Measurements from ENCODE around the gene TANC1.

The TANC1 gene

DNA sequence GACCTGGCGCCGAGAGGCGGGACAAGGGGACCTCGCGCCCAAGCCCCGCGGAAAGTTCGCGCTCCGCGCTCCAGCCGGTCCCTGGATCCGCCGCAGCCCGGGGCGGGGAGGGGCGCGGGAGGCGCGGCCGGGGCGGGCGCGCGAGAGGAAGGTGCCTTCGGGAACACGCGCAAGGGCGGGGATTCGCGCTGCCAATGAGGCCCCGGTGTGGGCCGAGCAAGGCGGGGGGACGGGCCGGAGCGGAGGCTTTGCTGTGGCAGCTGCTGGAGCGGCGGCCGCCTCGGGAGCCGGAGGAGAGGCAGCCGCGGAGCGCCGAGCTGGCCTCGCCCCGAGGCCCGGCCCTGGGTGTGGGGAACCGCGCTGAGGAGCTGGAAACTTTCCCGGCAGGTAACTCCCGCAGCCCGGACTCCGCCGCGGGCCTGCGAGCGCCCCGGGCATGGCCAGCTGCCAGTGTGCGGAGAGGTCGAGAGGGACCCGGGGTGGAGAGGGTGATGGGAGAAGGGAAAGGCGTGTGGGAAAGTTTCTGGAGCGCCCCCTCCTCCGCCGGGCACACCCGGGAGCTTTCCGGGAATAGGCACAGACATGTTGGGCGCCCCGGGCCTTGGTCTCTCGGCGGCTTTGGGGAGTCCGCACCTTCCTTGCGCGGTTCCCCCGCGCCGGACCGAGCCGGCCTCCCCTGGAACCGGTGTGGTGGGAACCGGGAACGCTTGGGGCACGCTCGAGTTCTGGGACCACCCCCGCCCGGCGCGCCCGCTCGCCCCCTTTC lies at the start of gene TANC1:
TANC1 (plus strand) TSS at position 245 of the 766 bp plus-strand sequence. CDS start 97,271 bp downstream, outside the sequence.
- TF ChIP-seq, protein P1, sequence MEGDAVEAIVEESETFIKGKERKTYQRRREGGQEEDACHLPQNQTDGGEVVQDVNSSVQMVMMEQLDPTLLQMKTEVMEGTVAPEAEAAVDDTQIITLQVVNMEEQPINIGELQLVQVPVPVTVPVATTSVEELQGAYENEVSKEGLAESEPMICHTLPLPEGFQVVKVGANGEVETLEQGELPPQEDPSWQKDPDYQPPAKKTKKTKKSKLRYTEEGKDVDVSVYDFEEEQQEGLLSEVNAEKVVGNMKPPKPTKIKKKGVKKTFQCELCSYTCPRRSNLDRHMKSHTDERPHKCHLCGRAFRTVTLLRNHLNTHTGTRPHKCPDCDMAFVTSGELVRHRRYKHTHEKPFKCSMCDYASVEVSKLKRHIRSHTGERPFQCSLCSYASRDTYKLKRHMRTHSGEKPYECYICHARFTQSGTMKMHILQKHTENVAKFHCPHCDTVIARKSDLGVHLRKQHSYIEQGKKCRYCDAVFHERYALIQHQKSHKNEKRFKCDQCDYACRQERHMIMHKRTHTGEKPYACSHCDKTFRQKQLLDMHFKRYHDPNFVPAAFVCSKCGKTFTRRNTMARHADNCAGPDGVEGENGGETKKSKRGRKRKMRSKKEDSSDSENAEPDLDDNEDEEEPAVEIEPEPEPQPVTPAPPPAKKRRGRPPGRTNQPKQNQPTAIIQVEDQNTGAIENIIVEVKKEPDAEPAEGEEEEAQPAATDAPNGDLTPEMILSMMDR (conservative IDR thresholded peaks at IDR 0.05; ENCODE audit: low read depth, low read length), result no peak
- DNase-seq (ENCODE audit: low read depth), result no peak
- H3K4me3 ChIP-seq (ENCODE audit: low read length), result peak within 1 kb of the TSS; percentile 94

DNA sequence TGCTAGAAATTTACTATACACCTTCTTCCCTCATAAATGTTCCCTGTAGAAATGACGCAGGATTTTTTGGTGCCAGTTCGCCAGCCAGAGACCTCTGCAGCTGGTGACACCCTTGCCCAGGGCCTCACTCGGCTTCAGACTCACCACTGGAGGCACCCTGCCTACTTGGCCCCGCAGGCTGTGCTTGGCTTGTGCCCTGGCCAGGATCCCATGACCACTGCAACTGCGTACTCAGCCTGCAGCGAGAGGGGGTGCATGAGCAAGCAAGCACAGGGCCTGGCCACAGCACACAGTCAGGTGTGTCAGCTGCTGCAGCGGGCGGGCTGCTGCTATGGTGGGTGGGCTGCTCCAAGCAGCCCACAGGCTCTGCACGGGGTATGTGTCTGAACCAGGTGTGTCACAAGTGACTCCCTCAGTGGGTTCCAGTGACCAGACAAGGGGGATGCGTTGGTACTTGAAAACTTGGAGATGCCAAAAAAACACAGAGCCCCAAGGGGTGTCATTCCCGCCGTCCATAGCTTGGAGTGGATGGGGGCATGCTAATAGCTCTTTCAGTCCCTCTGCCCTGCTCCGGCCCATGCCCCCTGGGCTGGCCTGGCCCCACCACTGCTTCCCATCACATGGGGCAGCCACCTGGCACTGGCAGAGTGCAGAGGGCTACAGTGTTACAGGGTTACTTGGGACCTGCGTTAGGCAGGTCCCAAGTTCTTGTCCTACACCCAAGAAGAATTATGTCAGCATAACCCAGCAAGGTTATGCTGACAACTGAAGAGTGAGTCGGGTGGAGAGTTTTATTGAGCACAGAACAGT lies 46.6 kb upstream of the TANC1 start:
- DNase-seq (ENCODE audit: low read depth), result no peak
- no peak overlapping the region for H3K4me3 ChIP-seq (ENCODE audit: low read length)
- TF ChIP-seq, protein P1 (conservative IDR thresholded peaks at IDR 0.05; ENCODE audit: low read depth, low read length), result no peak

DNA sequence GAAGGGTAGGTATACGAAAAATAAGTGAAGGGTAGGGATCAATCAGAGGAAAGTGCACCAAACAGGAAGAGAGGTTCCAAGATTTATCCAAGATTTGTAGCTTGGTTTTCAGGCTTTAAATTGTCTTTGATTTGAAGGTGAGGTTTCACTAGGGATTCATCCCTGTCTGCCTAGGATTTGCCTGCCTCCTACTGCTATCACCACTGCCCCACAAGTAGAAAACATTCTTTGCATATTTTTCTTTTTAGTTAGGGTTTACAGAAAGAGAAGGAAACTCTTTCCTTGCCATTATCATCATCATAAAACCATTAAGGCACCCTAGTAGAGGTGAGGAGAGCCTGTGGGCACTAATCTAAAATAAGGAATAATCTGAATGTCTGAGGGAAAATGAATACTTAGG lies 45.8 kb upstream of the TANC1 start:
- H3K4me3 ChIP-seq (ENCODE audit: low read length), result no peak overlapping the region
- no peak for DNase-seq (ENCODE audit: low read depth)
- TF ChIP-seq, protein P1 (conservative IDR thresholded peaks at IDR 0.05; ENCODE audit: low read depth, low read length), result peak; percentile 1

DNA sequence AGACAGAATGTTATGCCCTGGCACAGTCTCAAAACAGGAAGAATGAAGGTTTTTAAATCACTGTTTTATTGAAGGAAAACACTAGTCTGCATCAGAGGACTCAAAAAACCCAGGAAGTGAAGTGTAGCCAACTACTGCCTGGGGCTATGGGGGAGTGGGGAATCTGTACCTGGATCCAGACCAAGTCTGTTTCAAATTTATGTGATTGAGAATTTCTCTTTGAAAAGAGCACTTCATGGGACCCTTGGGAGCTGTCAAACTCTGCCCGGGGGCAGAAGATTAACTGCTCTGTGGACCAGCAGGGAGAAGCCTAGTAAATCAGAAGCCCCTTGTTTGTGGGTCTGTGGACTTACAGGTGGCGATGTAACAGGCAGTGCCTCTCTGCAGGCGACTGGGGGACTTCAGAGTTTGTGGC lies 45.3 kb upstream of the TANC1 start:
- no peak overlapping the region for H3K4me3 ChIP-seq (ENCODE audit: low read length)
- TF ChIP-seq, protein P1 (conservative IDR thresholded peaks at IDR 0.05; ENCODE audit: low read depth, low read length), result no peak
- no peak for DNase-seq (ENCODE audit: low read depth)

DNA sequence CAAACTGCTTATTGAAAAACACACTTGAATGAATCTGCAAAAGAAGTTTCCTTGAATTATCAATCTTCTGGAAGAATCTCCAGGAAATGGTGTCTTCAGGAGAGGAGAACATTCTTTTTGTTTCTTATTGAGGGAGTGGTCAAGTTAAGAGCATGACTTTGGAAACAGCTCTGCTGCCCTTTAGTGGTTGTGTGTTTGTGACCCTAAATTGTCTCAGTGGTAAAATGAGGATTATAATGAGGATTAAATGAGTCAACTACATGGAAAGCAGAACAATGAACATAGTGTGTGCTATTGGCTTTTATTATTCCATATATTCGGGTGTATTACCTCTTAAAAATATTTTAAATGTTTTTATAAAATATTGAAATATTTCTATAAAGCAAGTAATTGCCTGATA lies 44.8 kb upstream of the TANC1 start:
- no peak overlapping the region for H3K4me3 ChIP-seq (ENCODE audit: low read length)
- DNase-seq (ENCODE audit: low read depth), result peak; percentile 51
- TF ChIP-seq, protein P1 (conservative IDR thresholded peaks at IDR 0.05; ENCODE audit: low read depth, low read length), result no peak

DNA sequence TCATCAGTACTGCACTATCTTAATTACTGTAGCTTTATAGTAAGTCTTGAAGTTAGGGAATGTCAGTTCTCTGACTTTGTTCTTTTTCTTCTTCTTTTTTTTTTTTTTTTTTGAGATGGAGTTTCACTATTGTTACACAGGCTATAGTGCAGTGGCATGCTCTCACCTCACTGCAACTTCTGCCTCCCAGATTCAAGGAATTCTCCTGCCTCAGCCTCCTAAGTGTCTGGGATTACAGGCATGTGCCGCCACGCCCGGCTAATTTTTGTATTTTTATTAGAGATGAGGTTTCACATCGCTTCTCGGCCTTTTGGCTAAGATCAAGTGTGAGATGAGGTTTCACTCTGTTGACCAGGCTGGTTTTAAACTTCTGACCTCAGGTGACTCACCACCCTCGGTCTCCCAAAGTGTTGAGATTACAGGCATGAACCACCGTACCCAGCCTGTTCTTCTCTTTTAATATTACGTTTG lies 41.9 kb upstream of the TANC1 start:
- peak; percentile 66 for DNase-seq (ENCODE audit: low read depth)
- TF ChIP-seq, protein P1 (conservative IDR thresholded peaks at IDR 0.05; ENCODE audit: low read depth, low read length), result no peak
- H3K4me3 ChIP-seq (ENCODE audit: low read length), result no peak overlapping the region

Measured in retinal pigment epithelial cell (primary cell).